Measurements from ENCODE around the gene BTG1. TPM values are rescaled to one million over a fixed set of nuclear protein-coding genes. Genes with fewer than 3 reads are reported as not detected.
"Not testable (repeated sequence)": the region's sequence is repeated elsewhere in the genome, so short reads cannot be mapped to it uniquely, and the experiment has no call there.

The BTG1 gene
- total RNA-seq, 4 donors from 2014 or later, result 57.8 to 101 (median 75.6) TPM

- DNase-seq (ENCODE audit: low spot score) (no peak), ATAC-seq (ENCODE audit: low FRiP score) (no peak)
- TF ChIP-seq CTCF (IDR thresholded peaks at IDR 0.05), result no peak
Measured at GRCh38 chr12:92102606-92103005, 43.0 kb downstream of the BTG1 start.

DNA sequence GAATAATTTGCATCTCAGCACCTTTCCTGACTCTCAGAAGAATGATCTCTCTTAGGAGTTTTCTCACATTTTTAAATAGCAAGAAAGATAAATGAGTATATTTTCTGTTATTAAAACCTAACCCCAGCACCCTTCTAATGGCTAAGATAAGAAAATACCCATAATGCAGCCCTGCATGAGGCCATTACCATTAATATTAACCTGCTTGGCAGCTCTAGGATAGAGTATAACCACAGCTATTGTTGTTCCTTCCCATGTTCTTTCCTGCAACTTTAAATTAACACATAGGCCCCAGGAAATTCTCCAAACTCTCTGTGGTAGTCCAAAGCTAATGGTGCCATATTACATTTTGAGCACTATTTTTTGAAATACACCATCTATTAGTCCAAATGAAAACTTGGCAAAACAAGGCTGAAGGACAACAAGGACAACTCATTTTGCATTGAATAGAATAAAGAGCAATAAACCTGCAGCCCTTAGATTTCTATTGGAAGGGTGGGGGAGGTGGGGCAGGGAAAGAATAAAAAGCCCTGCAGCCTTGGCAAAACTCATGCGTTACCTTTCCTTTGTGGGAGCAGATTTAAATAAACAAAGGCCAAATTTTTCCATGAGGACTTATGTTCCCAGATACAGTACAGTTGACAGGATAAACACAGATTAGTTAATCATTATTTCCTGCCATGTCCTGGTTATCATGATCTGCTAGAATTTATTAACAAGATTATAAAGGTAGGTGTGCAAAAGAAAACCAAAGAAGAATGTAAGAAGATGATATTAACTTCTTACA is 46.9 kb downstream of the BTG1 start:
- no peak for ATAC-seq (ENCODE audit: low FRiP score)
- no peak for TF ChIP-seq CTCF (IDR thresholded peaks at IDR 0.05)
- DNase-seq (ENCODE audit: low spot score), result no peak

GRCh38 chr12:92096346-92097136 is 49.1 kb downstream of the BTG1 start:
- no peak for TF ChIP-seq CTCF (IDR thresholded peaks at IDR 0.05)
- DNase-seq (ENCODE audit: low spot score) (no peak), ATAC-seq (ENCODE audit: low FRiP score) (no peak)

DNA sequence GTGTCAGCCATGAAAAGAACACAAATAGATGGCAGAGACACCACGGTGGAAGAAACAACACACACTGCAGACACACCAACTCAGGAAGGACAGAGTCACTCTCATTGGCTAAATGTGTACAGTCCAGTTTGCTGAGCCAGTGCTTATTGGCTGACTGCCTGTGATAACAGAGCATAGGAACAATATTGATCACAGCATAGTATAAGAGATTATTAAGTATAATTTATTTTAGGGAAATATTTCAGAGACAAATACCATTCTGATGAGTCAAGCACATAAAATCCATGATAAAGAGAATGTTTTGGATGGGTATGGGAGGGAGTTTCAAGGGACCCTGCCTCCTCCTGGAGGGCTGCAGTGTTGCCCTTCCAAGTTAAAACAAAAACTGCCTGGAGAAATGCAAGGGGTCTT is 50.9 kb downstream of the BTG1 start:
- TF ChIP-seq CTCF (IDR thresholded peaks at IDR 0.05), result no peak
- ATAC-seq (ENCODE audit: low FRiP score), result no peak

GRCh38 chr12:92094301-92094700 is 51.3 kb downstream of the BTG1 start:
- DNase-seq (ENCODE audit: low spot score); ATAC-seq (ENCODE audit: low FRiP score): not testable (repeated sequence)

More for the DNA sequence above, 50.9 kb downstream of the BTG1 start:
- no peak for DNase-seq (ENCODE audit: low spot score)

Small RNA genes within 50 kb of the gene (small RNA-seq; reads per million reads assigned to genes)
- not detected for gene RF00019
